ENCODE results near the gene HOXD10. TPM values are rescaled to one million over a fixed set of nuclear protein-coding genes. Genes with fewer than 3 reads are reported as not detected.
A peak's percentile ranks its signal among the peaks of the same experiment; 100 is the strongest.

HOXD10 gene
- total and polyA plus RNA-seq, 2 of the 13 experiments (the other 11 are each of a cell fraction or from before 2014, with no cell fraction given), result not detected

- TF ChIP-seq, protein P1, sequence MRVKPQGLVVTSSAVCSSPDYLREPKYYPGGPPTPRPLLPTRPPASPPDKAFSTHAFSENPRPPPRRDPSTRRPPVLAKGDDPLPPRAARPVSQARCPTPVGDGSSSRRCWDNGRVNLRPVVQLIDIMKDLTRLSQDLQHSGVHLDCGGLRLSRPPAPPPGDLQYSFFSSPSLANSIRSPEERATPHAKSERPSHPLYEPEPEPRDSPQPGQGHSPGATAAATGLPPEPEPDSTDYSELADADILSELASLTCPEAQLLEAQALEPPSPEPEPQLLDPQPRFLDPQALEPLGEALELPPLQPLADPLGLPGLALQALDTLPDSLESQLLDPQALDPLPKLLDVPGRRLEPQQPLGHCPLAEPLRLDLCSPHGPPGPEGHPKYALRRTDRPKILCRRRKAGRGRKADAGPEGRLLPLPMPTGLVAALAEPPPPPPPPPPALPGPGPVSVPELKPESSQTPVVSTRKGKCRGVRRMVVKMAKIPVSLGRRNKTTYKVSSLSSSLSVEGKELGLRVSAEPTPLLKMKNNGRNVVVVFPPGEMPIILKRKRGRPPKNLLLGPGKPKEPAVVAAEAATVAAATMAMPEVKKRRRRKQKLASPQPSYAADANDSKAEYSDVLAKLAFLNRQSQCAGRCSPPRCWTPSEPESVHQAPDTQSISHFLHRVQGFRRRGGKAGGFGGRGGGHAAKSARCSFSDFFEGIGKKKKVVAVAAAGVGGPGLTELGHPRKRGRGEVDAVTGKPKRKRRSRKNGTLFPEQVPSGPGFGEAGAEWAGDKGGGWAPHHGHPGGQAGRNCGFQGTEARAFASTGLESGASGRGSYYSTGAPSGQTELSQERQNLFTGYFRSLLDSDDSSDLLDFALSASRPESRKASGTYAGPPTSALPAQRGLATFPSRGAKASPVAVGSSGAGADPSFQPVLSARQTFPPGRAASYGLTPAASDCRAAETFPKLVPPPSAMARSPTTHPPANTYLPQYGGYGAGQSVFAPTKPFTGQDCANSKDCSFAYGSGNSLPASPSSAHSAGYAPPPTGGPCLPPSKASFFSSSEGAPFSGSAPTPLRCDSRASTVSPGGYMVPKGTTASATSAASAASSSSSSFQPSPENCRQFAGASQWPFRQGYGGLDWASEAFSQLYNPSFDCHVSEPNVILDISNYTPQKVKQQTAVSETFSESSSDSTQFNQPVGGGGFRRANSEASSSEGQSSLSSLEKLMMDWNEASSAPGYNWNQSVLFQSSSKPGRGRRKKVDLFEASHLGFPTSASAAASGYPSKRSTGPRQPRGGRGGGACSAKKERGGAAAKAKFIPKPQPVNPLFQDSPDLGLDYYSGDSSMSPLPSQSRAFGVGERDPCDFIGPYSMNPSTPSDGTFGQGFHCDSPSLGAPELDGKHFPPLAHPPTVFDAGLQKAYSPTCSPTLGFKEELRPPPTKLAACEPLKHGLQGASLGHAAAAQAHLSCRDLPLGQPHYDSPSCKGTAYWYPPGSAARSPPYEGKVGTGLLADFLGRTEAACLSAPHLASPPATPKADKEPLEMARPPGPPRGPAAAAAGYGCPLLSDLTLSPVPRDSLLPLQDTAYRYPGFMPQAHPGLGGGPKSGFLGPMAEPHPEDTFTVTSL (CRISPR knock-in tag; IDR thresholded peaks at IDR 0.05; ENCODE audit: borderline replicate concordance), result no peak
- no peak for TF ChIP-seq ZNF101 (CRISPR knock-in tag; IDR thresholded peaks at IDR 0.05; ENCODE audit: borderline replicate concordance, low read depth)
- TF ChIP-seq SNAPC2 (CRISPR knock-in tag; IDR thresholded peaks at IDR 0.05), result no peak
- peak; percentile 33; the same call in 1 of the 2 replicates for TF ChIP-seq ETV5 (CRISPR knock-in tag; IDR thresholded peaks at IDR 0.05; ENCODE audit: borderline replicate concordance)
- no peak for TF ChIP-seq ZBED4 (CRISPR knock-in tag; IDR thresholded peaks at IDR 0.05; ENCODE audit: borderline replicate concordance)
- TF ChIP-seq HNF4G (IDR thresholded peaks at IDR 0.05; ENCODE audit: borderline replicate concordance, low read depth, low read length), result no peak
- TF ChIP-seq HNF4G (CRISPR knock-in tag; IDR thresholded peaks at IDR 0.05; ENCODE audit: borderline replicate concordance, low read depth), result no peak; the same call in 1 of the 2 replicates
- no peak for TF ChIP-seq REST (IDR thresholded peaks at IDR 0.05; ENCODE audit: borderline replicate concordance in 1 of 2, low read depth in 1 of 2, low read length in 2 of 2)
- TF ChIP-seq KDM2A (CRISPR knock-in tag; IDR thresholded peaks at IDR 0.05; ENCODE audit: borderline replicate concordance, low read depth), result peak; percentile 88
- TF ChIP-seq, protein P2, sequence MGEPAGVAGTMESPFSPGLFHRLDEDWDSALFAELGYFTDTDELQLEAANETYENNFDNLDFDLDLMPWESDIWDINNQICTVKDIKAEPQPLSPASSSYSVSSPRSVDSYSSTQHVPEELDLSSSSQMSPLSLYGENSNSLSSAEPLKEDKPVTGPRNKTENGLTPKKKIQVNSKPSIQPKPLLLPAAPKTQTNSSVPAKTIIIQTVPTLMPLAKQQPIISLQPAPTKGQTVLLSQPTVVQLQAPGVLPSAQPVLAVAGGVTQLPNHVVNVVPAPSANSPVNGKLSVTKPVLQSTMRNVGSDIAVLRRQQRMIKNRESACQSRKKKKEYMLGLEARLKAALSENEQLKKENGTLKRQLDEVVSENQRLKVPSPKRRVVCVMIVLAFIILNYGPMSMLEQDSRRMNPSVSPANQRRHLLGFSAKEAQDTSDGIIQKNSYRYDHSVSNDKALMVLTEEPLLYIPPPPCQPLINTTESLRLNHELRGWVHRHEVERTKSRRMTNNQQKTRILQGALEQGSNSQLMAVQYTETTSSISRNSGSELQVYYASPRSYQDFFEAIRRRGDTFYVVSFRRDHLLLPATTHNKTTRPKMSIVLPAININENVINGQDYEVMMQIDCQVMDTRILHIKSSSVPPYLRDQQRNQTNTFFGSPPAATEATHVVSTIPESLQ (CRISPR knock-in tag; conservative IDR thresholded peaks at IDR 0.05), result no peak
Observed at GRCh38 chr2:176088048-176088936, 28.3 kb upstream of the HOXD10 start (continued).

Data from HepG2 (cell line).